Activated gamma-delta T cell treated with anti-CD3 and anti-CD28 coated beads, Interleukin-2, amount 50 U/mL, for 16 hours (primary cell): Measurements from ENCODE around the gene SPG7.

ENCODE experiments used
- DNase-seq: peaks from one replicate; pipeline ENCODE4 v3.0.0-alpha.2; 2020; ENCODE audit warnings: low read depth

The SPG7 gene

DNA sequence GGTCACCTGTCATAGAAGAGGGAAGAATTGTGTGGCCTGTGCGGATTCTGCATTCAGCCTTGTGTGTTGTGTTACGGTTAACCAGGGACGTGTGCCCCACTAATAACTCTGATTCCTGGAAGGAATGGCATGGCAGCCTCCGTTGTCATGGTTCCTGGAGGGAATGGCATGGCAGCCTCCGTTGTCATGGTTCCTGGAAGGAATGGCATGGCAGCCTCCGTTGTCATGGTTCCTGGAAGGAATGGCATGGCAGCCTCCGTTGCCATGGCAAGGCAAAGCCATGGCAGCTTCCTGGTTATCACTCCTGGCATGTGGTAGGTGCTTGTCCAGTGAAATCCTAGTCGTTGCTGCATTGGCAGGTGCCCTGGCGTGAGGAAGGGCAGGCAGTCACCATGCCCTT, 8.9 kb downstream of the SPG7 start:
- DNase-seq = no peak

DNA sequence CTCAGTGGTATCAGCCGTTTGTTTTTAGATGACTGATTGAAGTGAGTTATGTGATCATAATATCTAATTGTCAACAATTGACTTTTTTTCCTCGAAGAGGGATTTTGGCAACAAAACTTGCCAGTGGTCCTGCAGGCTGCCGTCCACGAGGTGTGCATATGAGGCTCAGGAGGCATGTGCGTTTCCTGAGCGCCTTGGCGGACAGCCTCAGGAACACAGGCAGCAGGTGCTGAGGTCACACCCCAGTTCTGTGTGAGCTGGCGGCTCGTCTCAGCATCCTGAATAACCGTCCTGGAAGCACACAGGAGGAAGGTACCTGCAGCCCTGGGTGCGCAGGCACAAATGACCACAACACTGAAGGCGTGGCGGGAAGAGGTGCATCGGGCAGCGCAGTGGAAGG, 11.7 kb downstream of the SPG7 start:
- DNase-seq = no peak

DNA sequence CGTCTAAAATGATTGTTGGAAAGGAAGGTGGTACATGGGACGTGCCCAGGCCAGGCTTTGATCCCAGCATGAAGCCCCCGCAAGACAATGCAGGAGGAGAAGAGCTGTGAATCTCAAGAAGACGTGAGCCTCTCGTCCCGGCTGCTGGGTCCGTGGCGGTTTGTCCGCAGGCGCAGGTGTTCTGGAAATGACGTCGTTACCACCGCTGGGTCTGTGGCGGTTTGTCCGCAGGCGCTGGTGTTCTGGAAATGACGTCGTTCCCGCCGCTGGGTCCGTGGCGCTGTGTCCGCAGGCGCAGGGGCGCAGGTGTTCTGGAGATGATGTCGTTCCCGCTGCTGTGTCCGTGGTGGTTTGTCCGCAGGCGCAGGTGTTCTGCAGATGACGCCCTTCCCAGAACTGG, 14.1 kb downstream of the SPG7 start:
- DNase-seq = no peak

DNA sequence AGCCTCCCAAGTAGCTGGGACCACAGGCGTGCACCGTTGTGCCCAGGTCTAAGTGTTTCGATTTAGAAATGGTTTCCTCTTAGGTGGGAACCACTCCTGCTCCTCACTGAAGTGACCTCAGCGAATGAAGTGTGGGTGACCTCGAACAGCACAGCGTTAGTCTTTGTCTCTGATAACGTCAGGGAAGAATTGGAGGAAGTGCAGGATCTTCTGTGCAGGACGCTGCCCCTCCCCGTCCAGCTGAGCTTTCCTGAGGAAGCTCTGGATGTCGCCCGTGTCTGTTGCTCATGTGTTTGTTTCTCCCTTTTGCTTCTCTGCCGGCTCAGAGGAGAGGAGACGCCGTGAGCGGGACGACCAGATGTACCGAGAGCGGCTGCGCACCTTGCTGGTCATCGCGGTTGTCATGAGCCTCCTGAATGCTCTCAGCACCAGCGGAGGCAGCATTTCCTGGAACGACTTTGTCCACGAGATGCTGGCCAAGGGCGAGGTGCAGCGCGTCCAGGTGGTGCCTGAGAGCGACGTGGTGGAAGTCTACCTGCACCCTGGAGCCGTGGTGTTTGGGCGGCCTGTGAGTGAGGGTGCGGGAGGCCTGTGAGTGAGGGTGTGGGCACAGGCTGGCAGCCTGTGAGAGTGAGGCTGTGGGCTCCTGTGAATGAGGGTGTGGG, 15.6 kb downstream of the SPG7 start:
- no peak for DNase-seq

DNA sequence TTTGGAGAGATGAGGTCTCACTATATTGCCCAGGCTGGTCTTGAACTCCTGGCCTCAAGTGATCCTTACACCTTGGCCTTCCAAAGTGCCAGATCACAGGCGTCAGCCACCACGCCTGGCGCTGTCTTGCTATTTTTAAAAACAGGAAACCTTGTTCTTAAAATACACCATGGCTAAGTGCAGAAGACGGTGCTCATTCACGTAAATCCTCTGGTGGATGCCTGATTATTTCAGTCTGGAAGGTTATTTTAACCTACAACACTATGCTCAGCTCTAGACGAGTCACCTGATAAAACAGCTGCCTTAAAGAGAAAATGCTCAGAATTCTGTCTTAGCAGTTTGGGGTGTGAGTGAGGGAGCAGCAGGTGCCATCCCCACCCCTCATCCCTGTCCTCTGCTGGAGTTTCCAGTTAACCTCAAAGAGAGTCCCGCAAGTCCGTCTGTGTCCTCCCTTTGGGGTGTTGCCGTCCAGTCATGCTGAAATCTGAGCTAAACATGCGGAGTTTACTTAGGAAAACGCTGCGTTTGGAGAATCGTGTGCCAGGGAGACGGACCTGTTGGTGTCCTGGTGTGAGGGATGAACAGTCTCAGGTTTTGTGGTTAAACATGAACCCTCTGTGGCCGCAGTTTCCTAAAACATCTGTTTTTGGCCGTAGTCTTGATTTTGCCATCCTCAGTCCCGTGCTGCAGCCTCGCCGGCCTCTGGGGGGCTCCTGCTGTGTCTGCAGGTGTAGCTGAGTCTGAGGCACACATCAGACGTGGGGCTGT, 17.1 kb downstream of the SPG7 start:
- no peak for DNase-seq

DNA sequence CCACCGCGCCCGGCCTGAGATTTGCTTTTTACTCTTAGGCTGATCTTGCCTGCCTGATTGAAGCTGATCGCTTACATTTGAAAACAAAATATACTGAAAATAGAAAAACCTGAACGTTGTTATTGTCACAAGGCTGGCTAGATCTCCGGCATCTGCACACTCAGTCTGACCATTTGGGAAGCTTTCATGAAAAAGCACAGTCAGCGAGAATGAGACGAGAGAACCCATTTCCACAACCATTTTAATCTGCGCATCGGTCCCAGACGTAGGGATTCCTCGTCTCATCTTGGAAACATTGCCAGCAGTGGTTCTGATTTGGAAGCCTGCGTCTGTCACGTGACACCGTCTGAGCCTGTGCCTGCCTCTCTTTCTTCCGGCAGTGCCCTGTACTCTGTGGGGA, 20.9 kb downstream of the SPG7 start:
- DNase-seq = no peak

DNA sequence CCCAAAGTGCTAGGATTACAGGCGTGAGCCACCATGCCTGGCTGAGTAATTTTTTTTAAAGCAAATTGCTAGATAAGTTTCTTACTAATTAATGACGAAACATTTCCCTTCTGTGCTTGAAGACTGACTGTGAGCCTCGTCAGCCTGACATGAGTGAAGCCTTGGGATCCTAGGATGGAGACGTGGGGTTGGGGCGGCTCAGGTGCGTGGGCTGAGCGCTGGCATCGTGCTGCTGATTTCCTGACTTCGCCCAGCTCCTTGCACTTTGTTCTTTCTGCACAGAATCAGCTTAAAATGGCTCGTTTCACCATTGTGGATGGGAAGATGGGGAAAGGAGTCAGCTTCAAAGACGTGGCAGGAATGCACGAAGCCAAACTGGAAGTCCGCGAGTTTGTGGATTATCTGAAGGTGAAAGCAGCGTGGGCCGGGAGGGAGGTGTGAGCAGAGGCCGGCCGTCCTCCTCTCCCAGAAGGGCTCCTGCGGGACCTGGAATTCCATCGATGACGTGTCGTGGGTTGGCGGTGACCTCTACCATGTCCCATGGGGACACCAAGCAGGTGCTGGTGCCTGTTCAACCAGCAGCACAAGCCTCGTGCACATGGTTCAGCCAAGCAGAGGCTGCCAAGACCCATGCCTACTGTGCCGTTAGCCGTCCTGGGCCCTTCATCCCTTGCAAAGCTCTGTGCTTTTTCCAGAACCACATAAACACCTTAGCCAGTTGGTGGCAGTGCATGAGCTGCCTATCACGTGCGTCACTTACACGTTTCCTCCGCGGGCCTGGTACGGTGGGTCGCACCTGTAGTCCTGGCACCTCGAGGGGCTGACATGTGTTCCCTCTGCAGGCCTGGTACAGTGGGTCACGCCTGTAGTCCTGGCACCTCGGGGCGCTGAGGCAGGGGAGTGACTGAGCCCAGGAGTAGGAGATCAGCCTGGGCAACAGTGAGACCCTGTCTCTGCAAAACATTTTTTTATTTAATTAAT, 22.5 kb downstream of the SPG7 start:
- no peak for DNase-seq

DNA sequence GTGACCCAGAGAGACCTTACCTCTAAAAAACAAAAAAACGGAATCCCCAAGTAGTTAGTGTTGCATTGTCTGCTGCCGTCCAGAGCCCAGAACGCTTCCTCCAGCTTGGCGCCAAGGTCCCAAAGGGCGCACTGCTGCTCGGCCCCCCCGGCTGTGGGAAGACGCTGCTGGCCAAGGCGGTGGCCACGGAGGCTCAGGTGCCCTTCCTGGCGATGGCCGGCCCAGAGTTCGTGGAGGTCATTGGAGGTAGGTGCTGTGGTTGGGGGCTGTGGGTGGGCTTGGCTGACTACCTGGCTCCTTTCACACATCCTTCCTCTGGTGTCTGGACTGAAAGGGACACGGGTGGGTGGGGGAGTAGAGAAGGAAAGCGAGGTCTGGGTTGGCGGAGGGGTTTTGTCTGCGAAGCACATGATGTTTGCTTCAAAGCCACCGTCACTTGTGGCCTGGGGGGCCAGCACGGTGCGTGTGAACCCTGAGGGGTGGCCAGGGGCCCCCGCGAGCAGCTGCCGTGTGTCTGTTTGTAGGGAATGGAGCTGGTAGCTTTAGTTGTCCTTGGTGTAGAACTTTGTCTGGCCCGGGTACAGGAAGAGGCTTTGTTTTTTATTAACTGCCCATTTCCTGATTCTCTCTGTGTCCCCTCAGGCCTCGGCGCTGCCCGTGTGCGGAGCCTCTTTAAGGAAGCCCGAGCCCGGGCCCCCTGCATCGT, 23.8 kb downstream of the SPG7 start:
- DNase-seq = no peak

DNA sequence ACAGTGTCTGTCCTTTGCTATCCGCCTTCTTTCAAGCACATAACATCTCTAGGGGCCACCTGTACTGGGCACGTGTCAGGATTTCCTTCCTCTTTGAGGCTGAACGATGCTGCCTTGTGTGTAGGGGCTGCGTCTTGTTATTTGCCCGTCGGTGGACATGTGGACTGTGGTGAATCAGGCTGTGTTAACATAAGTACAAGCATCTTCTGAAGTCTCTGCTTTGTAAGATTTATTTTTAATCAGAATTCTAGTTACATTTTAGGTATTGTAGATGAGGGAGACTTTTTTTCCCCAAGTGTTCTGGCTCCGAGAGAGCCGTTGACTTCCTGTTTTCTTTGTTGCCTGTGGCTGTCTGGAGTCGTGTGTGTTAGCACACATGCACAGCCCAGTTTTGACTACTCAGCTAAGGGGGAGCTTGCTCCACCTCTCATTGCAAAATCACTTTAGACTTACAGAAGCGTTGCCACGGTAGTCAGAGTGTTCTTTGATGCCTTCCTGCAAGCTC, 26.1 kb downstream of the SPG7 start:
- DNase-seq = peak; percentile 8

DNA sequence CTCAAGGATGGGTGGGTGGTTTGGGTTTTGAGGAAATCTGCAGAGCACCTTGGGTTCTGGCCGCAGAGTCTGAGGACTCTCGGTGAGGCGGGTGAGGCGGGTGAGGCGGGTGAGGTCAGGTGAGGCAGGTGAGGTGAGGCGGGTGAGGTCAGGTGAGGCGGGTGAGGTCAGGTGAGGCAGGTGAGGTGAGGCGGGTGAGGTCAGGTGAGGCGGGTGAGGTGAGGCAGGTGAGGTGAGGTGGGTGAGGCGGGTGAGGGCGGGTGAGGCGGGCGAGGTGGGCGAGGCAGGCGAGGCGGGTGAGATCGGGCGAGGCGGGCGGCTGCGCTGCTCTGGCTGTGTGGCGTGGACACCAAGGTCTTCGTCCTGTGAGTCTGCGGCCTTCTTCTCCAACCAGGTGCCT, 28.2 kb downstream of the SPG7 start:
- DNase-seq = no peak

DNA sequence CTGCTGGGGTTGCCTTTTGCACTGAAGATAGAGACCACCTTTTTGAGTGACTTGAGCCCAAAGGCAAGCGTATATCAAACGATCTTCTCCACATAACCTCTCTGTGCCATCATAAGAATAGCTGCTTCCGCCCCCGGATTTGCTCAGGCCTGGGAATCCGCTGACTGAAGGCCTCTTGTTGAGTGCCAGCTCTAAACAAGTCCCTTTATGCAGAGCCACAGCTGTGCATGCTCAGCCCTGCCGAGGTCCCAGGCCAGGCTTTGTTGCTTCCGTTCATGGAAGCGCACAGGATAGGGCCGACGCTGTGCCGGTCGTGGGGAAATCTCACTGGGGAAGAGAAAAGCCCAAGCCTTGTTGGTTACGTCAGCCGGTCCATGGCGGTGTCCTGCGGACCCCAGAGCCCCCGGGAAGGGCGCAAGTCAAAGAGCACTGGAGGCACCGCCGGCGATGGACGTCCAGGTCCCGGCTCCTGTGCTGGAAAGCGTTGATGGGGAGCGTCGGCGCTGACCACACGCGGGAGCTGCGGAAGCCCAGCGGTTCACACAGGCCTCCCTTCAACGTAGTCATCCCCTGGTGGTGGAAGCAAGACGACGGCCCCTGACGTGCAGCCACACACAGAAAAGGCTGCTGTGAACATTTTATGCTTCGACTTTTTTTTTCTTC, 28.8 kb downstream of the SPG7 start:
- DNase-seq = no peak

DNA sequence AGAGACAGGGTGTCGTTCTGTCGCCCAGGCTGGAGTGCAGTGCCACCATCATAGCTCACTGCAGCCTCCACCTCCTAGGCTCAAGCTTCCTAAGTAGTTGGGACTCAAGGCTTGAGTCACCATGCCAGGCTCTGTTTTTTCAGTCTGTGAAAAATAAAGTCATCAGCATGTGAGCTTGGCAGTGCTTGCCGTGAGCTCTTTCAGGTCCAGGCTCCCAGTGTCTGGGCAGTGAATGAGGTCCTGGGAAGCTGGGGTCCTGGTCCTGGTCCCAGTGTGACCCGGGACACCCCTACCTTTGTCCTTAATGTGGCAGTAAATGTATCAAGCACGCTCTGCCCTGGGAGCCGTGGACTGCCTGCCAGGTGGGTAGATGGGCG, 29.3 kb downstream of the SPG7 start:
- no peak for DNase-seq

DNA sequence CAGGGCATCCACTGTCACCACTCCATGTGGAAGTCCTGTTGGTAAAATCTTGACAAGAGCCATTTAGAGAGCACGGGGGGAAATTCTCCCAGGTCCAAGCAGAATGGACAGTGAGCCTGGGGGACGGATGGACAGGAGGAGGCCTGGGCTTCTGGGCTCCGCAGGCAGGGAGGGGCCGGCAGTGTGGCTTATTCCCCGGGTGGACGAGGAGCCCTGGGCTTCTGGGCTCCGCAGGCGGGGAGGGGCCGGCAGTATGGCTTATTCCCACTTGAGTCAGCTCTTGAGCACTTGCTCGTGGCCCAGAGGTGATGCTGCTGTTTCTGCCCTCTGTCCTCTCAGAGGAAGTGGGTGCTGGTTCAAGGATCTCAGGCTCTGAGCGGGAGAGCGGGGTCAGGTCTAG, 30.1 kb downstream of the SPG7 start:
- no peak for DNase-seq

DNA sequence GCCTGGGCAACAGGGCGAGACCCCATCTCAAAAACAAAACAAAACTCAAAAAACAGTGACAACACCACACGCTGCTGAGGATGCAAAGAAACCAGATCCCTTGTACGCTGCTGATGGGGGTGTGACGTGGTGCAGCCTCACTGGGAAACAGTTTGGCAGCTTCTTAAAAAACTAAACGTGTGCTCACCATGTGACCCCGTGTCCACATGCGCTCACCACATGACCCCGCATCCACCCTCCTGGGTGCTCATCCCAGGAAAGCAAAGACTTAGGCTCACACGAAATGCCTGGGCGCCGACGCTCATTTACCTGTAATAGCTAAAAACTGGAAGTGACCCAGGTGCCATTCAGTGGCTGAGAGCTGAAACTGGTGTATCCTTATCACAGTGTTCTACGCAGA, 32.4 kb downstream of the SPG7 start:
- DNase-seq = no peak

DNA sequence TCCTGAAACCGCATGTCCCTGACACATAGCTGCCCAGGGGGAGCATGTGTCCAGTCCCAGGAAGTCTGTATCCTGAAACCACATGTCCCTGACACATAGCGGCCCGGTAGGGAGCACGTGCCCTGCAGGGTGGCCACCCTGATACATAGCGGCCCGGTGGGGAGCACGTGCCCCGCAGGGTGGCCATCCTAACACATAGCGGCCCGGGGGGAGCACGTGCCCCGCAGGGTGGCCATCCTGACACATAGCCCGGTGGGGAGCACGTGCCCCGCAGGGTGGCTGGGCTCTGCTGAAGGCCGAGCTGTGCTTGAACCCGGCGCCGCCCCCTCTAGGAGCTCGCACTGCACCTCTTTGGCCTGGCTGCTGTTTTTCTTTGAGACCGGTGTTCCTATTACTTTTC, 33.6 kb downstream of the SPG7 start:
- DNase-seq = no peak

DNA sequence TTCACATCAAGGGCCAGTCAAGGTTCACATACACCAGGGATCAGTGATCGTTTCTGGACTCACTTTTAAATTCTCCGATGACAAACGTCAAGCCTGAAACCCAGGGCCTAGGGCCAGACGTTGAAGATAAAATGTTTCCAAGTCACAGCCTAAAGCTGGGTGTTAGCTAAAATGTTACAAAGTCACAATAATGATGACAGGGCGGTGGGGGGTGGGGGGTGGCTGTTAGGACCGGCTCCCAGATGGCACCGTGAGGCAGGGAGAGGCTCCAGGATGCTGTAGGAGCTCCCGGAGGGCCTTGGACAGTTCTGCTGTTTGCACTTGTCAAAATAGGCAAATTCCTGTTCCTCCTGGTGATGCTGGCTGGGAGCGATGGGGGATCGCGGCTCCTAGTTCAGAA, 35.9 kb downstream of the SPG7 start:
- DNase-seq = no peak

DNA sequence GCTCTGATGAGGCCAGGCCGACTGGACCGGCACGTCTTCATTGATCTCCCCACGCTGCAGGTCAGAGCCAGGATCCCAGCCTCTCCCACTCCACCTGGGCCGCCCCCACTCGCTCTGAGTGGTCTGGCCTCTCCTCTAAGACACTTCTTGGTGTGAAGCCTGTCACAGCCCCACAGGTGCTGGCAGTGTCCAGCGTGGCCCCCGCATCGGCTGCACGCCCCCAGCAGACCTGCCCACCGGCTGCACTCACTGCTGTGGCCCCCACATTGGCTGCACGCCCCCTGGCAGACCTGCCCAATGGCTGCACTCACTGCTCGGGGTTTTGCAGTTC, 36.5 kb downstream of the SPG7 start:
- no peak for DNase-seq

DNA sequence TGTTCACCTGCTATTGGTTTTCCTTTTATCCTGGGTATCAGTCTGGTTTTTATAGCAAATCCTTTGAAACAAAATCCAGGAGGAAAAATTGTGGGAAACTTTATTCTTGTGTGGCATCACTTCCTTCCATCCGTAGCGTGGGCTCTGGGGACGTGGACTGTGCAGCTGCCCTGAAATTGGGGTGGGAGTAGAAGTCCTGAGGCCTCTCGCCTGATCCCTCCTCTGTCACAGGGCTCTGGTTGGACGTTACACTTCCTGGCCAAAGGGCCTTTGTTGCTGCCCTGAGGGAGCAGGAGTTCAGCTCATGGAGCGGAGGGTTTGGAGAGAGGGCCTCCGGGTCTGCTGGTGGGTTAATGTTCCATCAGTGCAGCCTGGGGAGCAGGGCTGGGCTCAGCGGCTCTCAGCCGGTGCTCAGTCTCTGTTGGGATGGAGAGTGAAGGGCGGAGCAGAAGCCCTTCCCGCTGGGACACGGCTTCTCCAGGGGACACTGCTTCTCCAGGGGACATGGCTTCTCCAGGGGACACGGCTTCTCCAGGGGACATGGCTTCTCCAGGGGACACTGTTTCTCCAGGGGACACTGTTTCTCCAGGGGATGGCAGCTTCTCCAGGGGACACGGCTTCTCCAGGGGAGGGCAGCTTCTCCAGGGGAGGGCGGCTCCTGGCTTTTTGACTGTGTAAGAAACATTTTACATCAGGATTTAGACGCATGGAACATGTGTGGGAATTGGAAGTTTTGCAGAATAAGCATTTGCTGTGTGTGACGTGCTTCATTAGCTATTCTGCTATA, 37.0 kb downstream of the SPG7 start:
- no peak for DNase-seq

DNA sequence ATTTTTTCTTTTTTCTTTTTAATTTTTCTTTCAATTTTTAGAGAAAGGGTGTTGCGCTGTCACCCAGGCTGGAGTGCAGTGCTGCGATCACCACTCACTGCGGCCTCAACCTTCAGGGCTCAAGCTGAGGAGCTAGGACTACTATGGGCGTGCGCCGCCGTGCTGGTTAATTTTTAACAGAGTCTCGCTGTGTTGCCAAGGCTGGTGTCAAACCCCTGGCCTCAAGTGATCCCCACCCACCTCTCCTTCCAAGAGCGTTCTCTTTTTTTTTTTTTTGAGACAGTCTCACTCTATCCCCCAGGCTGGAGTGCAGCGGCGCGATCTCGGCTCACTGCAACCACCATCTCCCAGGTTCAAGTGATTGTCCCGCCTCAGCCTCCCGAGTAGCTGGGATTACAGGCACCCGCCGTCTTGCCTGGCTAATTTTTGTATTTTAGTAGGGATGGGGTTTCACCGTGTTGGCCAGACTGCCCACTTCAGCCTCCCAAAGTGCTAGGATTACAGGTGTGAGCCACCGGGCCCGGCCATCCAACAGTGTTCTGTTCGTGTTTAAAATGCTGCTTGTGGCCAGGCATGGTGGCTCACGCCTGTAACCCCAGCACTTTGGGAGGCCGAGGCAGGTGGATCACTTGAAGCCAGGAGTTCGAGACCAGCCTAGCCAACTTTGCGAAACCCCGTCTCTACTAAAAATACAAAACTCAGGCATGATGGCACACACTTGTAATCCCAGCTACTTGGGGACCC, 37.8 kb downstream of the SPG7 start:
- no peak for DNase-seq

DNA sequence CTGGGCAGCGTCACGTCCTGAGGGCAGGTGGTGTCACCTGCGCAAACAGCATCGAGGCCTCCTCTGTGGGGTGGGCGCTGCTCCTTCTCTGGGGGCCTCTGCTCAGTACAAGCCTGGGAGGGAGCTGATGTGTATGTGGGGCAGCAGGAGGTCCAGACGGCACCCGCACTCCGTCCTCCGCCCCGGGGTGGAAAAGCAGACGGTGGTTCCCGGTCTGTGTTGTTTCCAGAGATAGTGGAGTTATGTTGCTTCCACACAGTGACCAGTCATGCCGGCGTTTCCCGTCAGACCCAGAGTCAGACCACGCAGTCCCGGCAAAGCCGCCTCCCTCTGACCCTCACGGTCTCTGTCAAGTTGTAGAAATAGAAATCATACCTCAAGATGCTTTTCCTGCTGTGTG, 38.6 kb downstream of the SPG7 start:
- no peak for DNase-seq
